HPDE6-E6E7 (cell line): Measurements from ENCODE around the gene CFH.
"Not testable (repeated sequence)": the region's sequence is repeated elsewhere in the genome, so short reads cannot be mapped to it uniquely, and the experiment has no call there.

Experiments
- DNase-seq: peaks from one replicate; pipeline ENCODE4 v3.0.0; 2011; ENCODE audit warnings: missing footprints; ENCODE audit errors: extremely low spot score

The CFH gene

GRCh38 chr1:196765019-196765740 lies 113.3 kb downstream of the CFH start:
- DNase-seq, result not testable (repeated sequence)

- DNase-seq, result not testable (repeated sequence)
Observed at GRCh38 chr1:196769823-196770222, 118.0 kb downstream of the CFH start.

GRCh38 chr1:196773713-196774112 lies 121.9 kb downstream of the CFH start:
- DNase-seq, result no peak

- no peak for DNase-seq
Observed at GRCh38 chr1:196774175-196774574, 122.3 kb downstream of the CFH start.

GRCh38 chr1:196774603-196775002 lies 122.8 kb downstream of the CFH start, which contains the start of gene CFHR3:
Gene CFHR3 (plus strand): TSS chr1:196774840. CDS start chr1:196774887, 47 bp downstream.
- DNase-seq, result no peak

- no peak for DNase-seq
Observed at GRCh38 chr1:196777603-196778002, 125.8 kb downstream of the CFH start.

- DNase-seq, result no peak
Observed at GRCh38 chr1:196779093-196779492, 127.2 kb downstream of the CFH start.

- DNase-seq, result not testable (repeated sequence)
Observed at GRCh38 chr1:196791252-196791651, 139.4 kb downstream of the CFH start.

- not testable (repeated sequence) for DNase-seq
Observed at GRCh38 chr1:196794103-196794502, 142.3 kb downstream of the CFH start.
